ENCODE results near the gene DTX4. TPM values are rescaled to one million over a fixed set of nuclear protein-coding genes. Genes with fewer than 3 reads are reported as not detected.
"Not testable (repeated sequence)": the region's sequence is repeated elsewhere in the genome, so short reads cannot be mapped to it uniquely, and the experiment has no call there.

DTX4 gene
- total RNA-seq (1 to 10 TPM; 2.6 to 7.1 TPM), polyA plus RNA-seq (10 to 100 TPM in 1 of 2 donors, 1 to 10 TPM in 1; 4.0 to 10.0 TPM)
- long read RNA-seq, donor 1: 0 reads
- long read RNA-seq, donor 2, partial matches to known transcripts: 0 of 2 reads
- long read RNA-seq, donor 2, other reads (novel, unspliced or antisense): 2 of 2 reads

DNA sequence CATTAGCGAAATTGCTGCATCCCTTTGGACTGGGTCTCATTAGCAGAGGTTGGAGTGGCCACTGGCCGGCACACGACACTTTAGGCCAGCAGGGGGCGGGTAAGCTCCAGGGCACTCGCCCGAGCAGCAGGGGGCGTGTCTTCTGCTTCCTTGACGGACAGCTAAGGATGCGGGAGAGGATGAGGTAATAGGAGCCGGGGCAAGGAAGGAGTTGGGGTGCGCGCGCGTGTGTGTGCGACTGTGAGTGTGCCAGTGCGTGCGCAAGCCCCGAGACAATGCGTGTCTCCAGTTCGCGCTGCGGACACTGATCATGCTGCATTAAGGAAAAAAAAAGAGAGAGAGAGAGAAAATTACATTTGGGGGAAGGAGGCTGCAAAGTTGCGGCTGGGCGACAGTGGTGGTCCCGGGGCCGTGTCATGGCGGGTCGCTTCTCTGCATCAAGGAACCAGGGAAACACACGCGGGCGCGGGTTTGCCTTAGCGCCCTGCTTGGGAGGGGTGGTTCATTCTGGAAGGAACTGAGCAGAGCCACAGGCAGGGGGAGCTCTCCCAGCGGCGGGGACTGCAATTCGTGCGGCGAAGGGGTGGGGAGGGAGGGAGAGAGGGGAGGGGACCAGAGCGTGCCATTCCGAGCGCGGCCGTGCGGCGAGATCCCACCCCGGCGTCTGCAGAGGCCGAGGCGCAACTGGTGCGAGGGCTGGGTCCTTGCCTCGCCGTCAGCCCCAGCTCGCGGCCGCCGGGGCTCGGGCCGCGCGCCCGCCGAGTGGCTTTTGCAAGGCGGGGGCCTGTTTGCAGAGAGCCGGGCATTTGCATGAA, at the start of gene DTX4:
TSS of gene DTX4 (plus strand) at position 625 of the 815 bp plus-strand sequence. CDS start 464 bp downstream, outside the sequence.
- no peaks in the 10 kb centered on the region for H3K4me1 ChIP-seq (ENCODE audit: control insufficient read depth in 1 of 2, insufficient read depth in 2 of 2, low read length in 2 of 2)
- H3K9me3 ChIP-seq (ENCODE audit: control insufficient read depth, low read length): no peaks in the 10 kb centered on the region
- ATAC-seq (ENCODE audit: low FRiP score) (peak; percentile 97), DNase-seq (peak; percentile 94 to 98)
- intact Hi-C loops (cut with DNase I): loop anchor here (1.0 to 2.0 kb wide), 4 partner anchors 35 to 113 kb away; no protein-coding TSS in a partner anchor
- H3K27ac ChIP-seq (ENCODE audit: low read depth in 1 of 2, low read length in 2 of 2): no peak within 1 kb of the TSS
- peak within 1 kb of the TSS; percentile 50 to 82 for H3K4me3 ChIP-seq (ENCODE audit: low read length in 2 of 2)
- no peaks in the 10 kb centered on the region for H3K36me3 ChIP-seq (ENCODE audit: control insufficient read depth in 1 of 2, insufficient read depth in 2 of 2, low read length in 1 of 2)
- WGBS, 2 donors: 0 to 1% methylated on average over 50 to 64 of the region's 64 CpGs
- no peaks in the 10 kb centered on the region for H3K27me3 ChIP-seq (ENCODE audit: control insufficient read depth in 1 of 2, insufficient read depth in 2 of 2, low read length in 1 of 2)

DNA sequence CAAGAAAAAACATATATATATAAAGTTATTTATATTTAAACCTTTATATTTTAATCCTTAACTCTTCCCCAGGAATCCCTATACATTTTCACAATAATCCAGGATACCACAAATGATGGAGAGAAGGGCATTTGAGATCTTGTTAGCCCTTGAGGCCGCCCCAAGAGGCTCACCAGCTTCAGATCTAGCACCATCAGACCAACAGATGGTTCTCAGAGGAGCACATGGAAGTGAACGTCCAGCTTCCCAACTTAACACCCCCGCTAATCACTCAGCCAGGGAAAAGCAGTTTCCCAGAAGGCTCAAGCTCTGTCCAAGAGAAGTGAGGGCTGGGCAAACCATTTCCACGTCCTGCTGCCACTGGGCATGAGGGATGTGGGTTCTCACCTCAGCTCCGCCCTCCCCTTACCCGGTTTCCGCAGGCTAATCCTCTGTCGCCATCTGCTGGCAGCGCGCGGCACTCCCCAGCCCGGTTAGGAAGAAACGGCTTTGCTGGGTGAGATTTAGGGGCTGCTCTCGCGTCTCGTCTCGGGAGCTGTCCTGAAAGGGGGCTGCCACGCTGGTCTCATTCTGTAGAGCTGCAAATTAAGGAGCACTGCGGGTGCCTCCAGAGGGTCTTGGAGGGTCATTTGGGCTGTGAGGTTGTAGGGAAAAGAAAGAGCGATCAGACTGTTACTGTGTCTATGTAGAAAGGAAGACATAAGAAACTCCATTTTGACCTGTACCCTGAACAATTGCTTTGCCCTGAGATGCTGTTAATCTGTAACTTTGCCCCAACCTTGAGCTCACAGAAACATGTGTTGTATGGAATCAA, 36.1 kb upstream of the DTX4 start:
- WGBS, 2 donors: 9 to 11% methylated on average over 20 of the region's 20 CpGs
- Histone ChIP-seq H3K27me3 (ENCODE audit: control insufficient read depth in 1 of 2, insufficient read depth in 2 of 2, low read length in 1 of 2) (no peaks in the 10 kb centered on the region), H3K27ac (ENCODE audit: low read depth in 1 of 2, low read length in 2 of 2) (no peak overlapping the region), H3K9me3 (ENCODE audit: control insufficient read depth, low read length) (no peaks in the 10 kb centered on the region), H3K4me3 (ENCODE audit: low read length in 2 of 2) (no peak overlapping the region), H3K4me1 (ENCODE audit: control insufficient read depth in 1 of 2, insufficient read depth in 2 of 2, low read length in 2 of 2) (no peaks in the 10 kb centered on the region), H3K36me3 (ENCODE audit: control insufficient read depth in 1 of 2, insufficient read depth in 2 of 2, low read length in 1 of 2) (no peaks in the 10 kb centered on the region)
- intact Hi-C loops (cut with DNase I): loop anchor here (2.0 to 10.0 kb wide), 3 partner anchors 34 to 81 kb away; no protein-coding TSS in a partner anchor
- DNase-seq (peak; percentile 89 to 96), ATAC-seq (ENCODE audit: low FRiP score) (peak; percentile 94)

DNA sequence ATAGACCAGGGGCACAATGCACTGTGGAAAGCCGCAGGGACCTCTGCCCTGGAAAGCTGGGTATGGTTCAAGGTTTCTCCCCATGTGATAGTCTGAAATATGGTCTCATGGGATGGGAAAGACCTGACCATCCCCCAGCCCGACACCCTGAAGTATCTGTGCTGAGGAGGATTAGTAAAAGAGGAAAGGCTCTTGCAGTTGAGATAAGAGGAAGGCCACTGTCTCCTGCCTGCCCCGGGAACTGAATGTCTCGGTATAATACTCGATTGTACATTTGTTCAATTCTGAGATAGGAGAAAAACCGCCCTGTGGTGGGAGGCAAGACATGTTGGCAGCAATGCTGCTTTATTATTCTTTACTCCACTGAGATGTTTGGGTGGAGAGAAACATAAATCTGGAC, 35.4 kb upstream of the DTX4 start:
- not testable (repeated sequence) for H3K4me1 ChIP-seq (ENCODE audit: control insufficient read depth in 1 of 2, insufficient read depth in 2 of 2, low read length in 2 of 2); H3K36me3 ChIP-seq (ENCODE audit: control insufficient read depth in 1 of 2, insufficient read depth in 2 of 2, low read length in 1 of 2); H3K9me3 ChIP-seq (ENCODE audit: control insufficient read depth, low read length); H3K27ac ChIP-seq (ENCODE audit: low read depth in 1 of 2, low read length in 2 of 2); ATAC-seq (ENCODE audit: low FRiP score); H3K4me3 ChIP-seq (ENCODE audit: low read length in 2 of 2); DNase-seq; H3K27me3 ChIP-seq (ENCODE audit: control insufficient read depth in 1 of 2, insufficient read depth in 2 of 2, low read length in 1 of 2)
- intact Hi-C loops (cut with DNase I): loop anchor here (2.0 to 10.0 kb wide), 3 partner anchors 34 to 82 kb away; no protein-coding TSS in a partner anchor
- 84 to 88% methylated on average over 6 of the region's 6 CpGs for WGBS, 2 donors

DNA sequence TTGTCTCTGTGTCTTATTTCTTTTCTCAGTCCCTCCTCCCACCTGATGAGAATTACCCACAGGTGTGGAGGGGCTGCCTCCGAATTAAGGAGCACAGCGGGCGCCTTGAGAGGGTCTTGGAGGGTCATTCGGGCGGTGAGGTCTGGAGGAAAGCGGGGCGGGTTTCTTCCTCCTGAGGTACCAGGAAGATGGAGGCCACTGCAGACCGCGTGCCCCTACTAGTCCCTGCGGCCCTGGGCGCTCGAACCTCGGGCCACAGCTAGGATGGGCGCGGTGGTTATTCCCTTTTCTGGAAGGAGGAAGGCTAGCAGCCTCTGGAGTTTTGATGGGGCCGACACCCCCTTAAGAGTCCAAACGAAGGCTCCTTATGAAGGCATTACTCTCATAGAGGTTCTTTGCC, 34.7 kb upstream of the DTX4 start:
- Histone ChIP-seq H3K4me1 (ENCODE audit: control insufficient read depth in 1 of 2, insufficient read depth in 2 of 2, low read length in 2 of 2) (no peaks in the 10 kb centered on the region), H3K27me3 (ENCODE audit: control insufficient read depth in 1 of 2, insufficient read depth in 2 of 2, low read length in 1 of 2) (no peaks in the 10 kb centered on the region), H3K36me3 (ENCODE audit: control insufficient read depth in 1 of 2, insufficient read depth in 2 of 2, low read length in 1 of 2) (no peaks in the 10 kb centered on the region), H3K9me3 (ENCODE audit: control insufficient read depth, low read length) (no peaks in the 10 kb centered on the region), H3K4me3 (ENCODE audit: low read length in 2 of 2) (no peak overlapping the region), H3K27ac (ENCODE audit: low read depth in 1 of 2, low read length in 2 of 2) (no peak overlapping the region)
- DNase-seq: no peak
- no peak for ATAC-seq (ENCODE audit: low FRiP score)
- WGBS, 2 donors: 95 to 98% methylated on average over 17 of the region's 17 CpGs
- intact Hi-C loops (cut with DNase I): loop anchor here (2.0 to 10.0 kb wide), 3 partner anchors 35 to 82 kb away; no protein-coding TSS in a partner anchor

DNA sequence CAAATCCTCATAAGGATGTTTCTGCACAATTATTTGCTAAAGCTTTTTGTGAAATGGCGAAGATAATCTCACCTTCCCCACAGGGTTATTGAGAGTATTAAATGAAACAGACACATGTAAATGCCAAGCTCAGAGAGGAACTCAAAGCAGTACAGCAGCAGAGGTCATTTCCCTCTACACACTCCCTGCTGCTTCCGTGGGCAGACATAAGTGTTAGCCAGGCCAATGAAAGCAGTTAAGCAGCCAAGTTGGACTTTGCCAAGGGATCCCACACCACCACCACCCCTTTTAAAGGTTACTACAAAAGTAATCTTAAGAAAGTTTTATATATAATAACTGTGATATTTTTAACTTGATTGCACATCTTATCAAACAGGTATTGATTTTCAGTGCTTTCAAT, 33.3 kb upstream of the DTX4 start:
- no peak for DNase-seq
- H3K9me3 ChIP-seq (ENCODE audit: control insufficient read depth, low read length): no peaks in the 10 kb centered on the region
- H3K27ac ChIP-seq (ENCODE audit: low read depth in 1 of 2, low read length in 2 of 2): no peak overlapping the region
- ATAC-seq (ENCODE audit: low FRiP score): no peak
- no peak overlapping the region for H3K4me3 ChIP-seq (ENCODE audit: low read length in 2 of 2)
- intact Hi-C loops (cut with DNase I): loop anchor here (5.0 to 10.0 kb wide), 2 partner anchors 36 to 84 kb away; no protein-coding TSS in a partner anchor
- no peaks in the 10 kb centered on the region for H3K27me3 ChIP-seq (ENCODE audit: control insufficient read depth in 1 of 2, insufficient read depth in 2 of 2, low read length in 1 of 2)
- no peaks in the 10 kb centered on the region for H3K36me3 ChIP-seq (ENCODE audit: control insufficient read depth in 1 of 2, insufficient read depth in 2 of 2, low read length in 1 of 2)
- no peaks in the 10 kb centered on the region for H3K4me1 ChIP-seq (ENCODE audit: control insufficient read depth in 1 of 2, insufficient read depth in 2 of 2, low read length in 2 of 2)
- WGBS, 2 donors: 43% methylated on average over 2 of the region's 2 CpGs

DNA sequence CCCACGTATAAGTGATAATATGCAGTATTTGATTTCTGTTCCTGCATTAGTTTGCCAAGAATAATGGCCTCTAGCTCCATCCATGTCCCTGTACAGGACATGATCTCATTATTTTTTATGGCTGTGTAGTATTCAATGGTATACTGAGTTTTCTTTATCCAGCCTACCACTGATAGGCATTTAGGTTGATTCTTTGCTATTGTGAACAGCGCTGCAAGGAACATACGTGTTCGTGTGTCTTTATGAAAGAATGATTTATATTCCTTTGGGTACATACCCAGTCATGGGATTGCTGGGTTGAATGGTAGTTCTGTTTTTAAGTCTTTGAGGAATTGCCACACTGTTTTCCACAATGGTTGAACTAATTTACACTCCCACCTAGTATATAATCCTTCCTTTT, 30.7 kb upstream of the DTX4 start:
- intact Hi-C loops (cut with DNase I): loop anchor here in 1 of 2 donors (10.0 kb wide), 1 partner anchor 566 kb away; the partner anchor contains the start of genes LPXN and ZFP91
- ATAC-seq (ENCODE audit: low FRiP score) (no peak), DNase-seq (no peak)
- WGBS, 2 donors: 89 to 92% methylated on average over 4 of the region's 4 CpGs
- no peak overlapping the region for H3K4me3 ChIP-seq (ENCODE audit: low read length in 2 of 2)
- H3K27ac ChIP-seq (ENCODE audit: low read depth in 1 of 2, low read length in 2 of 2): no peak overlapping the region
- H3K27me3 ChIP-seq (ENCODE audit: control insufficient read depth in 1 of 2, insufficient read depth in 2 of 2, low read length in 1 of 2): no peaks in the 10 kb centered on the region
- H3K4me1 ChIP-seq (ENCODE audit: control insufficient read depth in 1 of 2, insufficient read depth in 2 of 2, low read length in 2 of 2): no peaks in the 10 kb centered on the region
- no peaks in the 10 kb centered on the region for H3K36me3 ChIP-seq (ENCODE audit: control insufficient read depth in 1 of 2, insufficient read depth in 2 of 2, low read length in 1 of 2)
- no peaks in the 10 kb centered on the region for H3K9me3 ChIP-seq (ENCODE audit: control insufficient read depth, low read length)

DNA sequence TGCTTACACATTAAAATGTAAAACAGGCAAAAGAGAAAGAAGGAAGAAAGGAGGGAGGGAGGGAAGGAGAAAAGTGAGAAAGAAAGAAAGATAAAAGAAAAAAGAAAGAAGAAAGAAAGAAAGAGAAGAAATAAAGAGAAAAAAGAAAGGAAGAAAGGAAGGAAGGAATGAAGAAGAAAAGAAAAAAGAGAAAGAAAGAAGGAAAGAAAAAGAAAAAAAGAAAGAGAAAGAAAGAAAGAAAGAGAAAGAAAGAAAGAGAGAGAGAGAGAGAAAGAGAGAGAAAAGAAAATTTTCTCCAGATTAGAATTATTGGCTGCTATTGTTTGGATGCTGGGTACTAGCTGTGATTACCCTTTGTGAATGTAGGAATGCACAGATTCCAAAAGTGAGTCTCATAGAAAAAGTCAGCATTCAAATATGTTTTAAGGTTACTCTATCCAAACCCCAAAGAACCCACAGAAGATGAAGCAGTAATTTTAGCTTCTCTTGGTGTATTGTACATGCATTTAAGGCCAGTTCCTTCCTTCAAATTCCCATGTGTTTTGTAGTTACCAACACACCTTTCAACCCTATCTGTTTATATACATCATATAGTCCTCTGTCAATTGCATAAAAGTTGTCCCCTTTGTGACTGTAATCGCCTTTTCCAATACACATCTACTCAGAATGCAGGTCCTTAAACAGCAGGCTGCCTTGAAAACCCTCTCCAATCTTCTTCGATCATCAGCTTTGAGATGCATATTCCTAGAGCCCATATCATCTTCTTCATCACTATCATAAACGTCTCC, 30.1 kb upstream of the DTX4 start:
- ATAC-seq (ENCODE audit: low FRiP score) (no peak), DNase-seq (no peak)
- intact Hi-C loops (cut with DNase I): loop anchor here in 1 of 2 donors (10.0 kb wide), 1 partner anchor 567 kb away; the partner anchor contains the start of genes LPXN and ZFP91
- WGBS, 2 donors: 0 to 2% methylated on average over 3 of the region's 3 CpGs
- H3K4me3 ChIP-seq (ENCODE audit: low read length in 2 of 2): peak overlapping the region; percentile 79 to 86
- no peaks in the 10 kb centered on the region for H3K9me3 ChIP-seq (ENCODE audit: control insufficient read depth, low read length)
- H3K27me3 ChIP-seq (ENCODE audit: control insufficient read depth in 1 of 2, insufficient read depth in 2 of 2, low read length in 1 of 2): no peaks in the 10 kb centered on the region
- H3K36me3 ChIP-seq (ENCODE audit: control insufficient read depth in 1 of 2, insufficient read depth in 2 of 2, low read length in 1 of 2): no peaks in the 10 kb centered on the region
- no peak overlapping the region for H3K27ac ChIP-seq (ENCODE audit: low read depth in 1 of 2, low read length in 2 of 2)
- no peaks in the 10 kb centered on the region for H3K4me1 ChIP-seq (ENCODE audit: control insufficient read depth in 1 of 2, insufficient read depth in 2 of 2, low read length in 2 of 2)

All from aorta (tissue), 5 donors.